Measurements from ENCODE around the gene NECAB3. TPM values are rescaled to one million over a fixed set of nuclear protein-coding genes. Genes with fewer than 3 reads are reported as not detected.

The NECAB3 gene
- total RNA-seq, 4 donors from 2014 or later = 34.1 to 43.4 (median 39.9) TPM

- WGBS = 69% methylated on average over 14 of the region's 14 CpGs
- H3K9me3 ChIP-seq = no peaks in the 10 kb centered on the region
- no peaks in the 10 kb centered on the region for H3K4me1 ChIP-seq
- DNase-seq (ENCODE audit: extremely low spot score) = no peak
- intact Hi-C loops (cut with DNase I) = no loop called here
- H3K4me3 ChIP-seq = no peak overlapping the region
- TF ChIP-seq CTCF (IDR thresholded peaks at IDR 0.05) (no peak), POLR2A (IDR thresholded peaks at IDR 0.05; ENCODE audit: low read depth) (no peak), EP300 (IDR thresholded peaks at IDR 0.05) (no peak), POLR2AphosphoS5 (IDR thresholded peaks at IDR 0.05) (no peak)
- peaks cover 26 to 72% (median 61%) of the 10 kb centered on the region in 4 donors for H3K36me3 ChIP-seq
- no peaks in the 10 kb centered on the region for H3K27me3 ChIP-seq
- H3K27ac ChIP-seq (replicated peaks in 1 of 4) = no peak overlapping the region
Observed at GRCh38 chr20:33710681-33711445, 36.6 kb upstream of the NECAB3 start.

GRCh38 chr20:33709905-33710541 is 35.8 kb upstream of the NECAB3 start:
- Histone ChIP-seq H3K9me3 (no peaks in the 10 kb centered on the region), H3K4me3 (no peak overlapping the region), H3K36me3 (peaks cover 22 to 75% (median 59%) of the 10 kb centered on the region in 4 donors), H3K27ac (replicated peaks in 1 of 4) (no peak overlapping the region), H3K27me3 (no peaks in the 10 kb centered on the region), H3K4me1 (no peaks in the 10 kb centered on the region)
- DNase-seq (ENCODE audit: extremely low spot score) = no peak
- intact Hi-C loops (cut with DNase I) = no loop called here
- 82% methylated on average over 16 of the region's 16 CpGs for WGBS
- TF ChIP-seq POLR2AphosphoS5 (IDR thresholded peaks at IDR 0.05) (no peak), POLR2A (IDR thresholded peaks at IDR 0.05; ENCODE audit: low read depth) (no peak), EP300 (IDR thresholded peaks at IDR 0.05) (no peak), CTCF (IDR thresholded peaks at IDR 0.05) (no peak)

GRCh38 chr20:33709398-33709797 is 35.2 kb upstream of the NECAB3 start:
- H3K27ac ChIP-seq (replicated peaks in 1 of 4) = no peak overlapping the region
- WGBS = 97% methylated on average over 2 of the region's 2 CpGs
- intact Hi-C loops (cut with DNase I) = no loop called here
- no peak overlapping the region for H3K4me3 ChIP-seq
- H3K27me3 ChIP-seq = no peaks in the 10 kb centered on the region
- no peaks in the 10 kb centered on the region for H3K9me3 ChIP-seq
- H3K36me3 ChIP-seq = peaks cover 16 to 74% (median 56%) of the 10 kb centered on the region in 4 donors
- TF ChIP-seq POLR2AphosphoS5 (IDR thresholded peaks at IDR 0.05) (no peak), EP300 (IDR thresholded peaks at IDR 0.05) (no peak), POLR2A (IDR thresholded peaks at IDR 0.05; ENCODE audit: low read depth) (no peak), CTCF (IDR thresholded peaks at IDR 0.05) (no peak)
- DNase-seq (ENCODE audit: extremely low spot score) = no peak
- no peaks in the 10 kb centered on the region for H3K4me1 ChIP-seq

- Histone ChIP-seq H3K4me1 (peaks cover 0 to 7% (median 6%) of the 10 kb centered on the region in 4 donors), H3K4me3 (no peak overlapping the region), H3K9me3 (no peaks in the 10 kb centered on the region), H3K27ac (replicated peaks in 1 of 4) (no peak overlapping the region), H3K36me3 (peaks cover 8 to 60% (median 41%) of the 10 kb centered on the region in 4 donors), H3K27me3 (no peaks in the 10 kb centered on the region)
- DNase-seq (ENCODE audit: extremely low spot score) = no peak
- intact Hi-C loops (cut with DNase I) = no loop called here
- 90% methylated on average over 11 of the region's 11 CpGs for WGBS
- no peak for TF ChIP-seq EP300 (IDR thresholded peaks at IDR 0.05)
- TF ChIP-seq CTCF (IDR thresholded peaks at IDR 0.05) = no peak
- TF ChIP-seq POLR2A (IDR thresholded peaks at IDR 0.05; ENCODE audit: low read depth) = no peak
- no peak for TF ChIP-seq POLR2AphosphoS5 (IDR thresholded peaks at IDR 0.05)
Observed at GRCh38 chr20:33707668-33708067, 33.4 kb upstream of the NECAB3 start.
